Stomach (tissue), 9 donors: Measurements from ENCODE around the gene MBP. TPM values are rescaled to one million over a fixed set of nuclear protein-coding genes. Genes with fewer than 3 reads are reported as not detected.

Experiments used
- DNase-seq, 2 donors: peaks; one replicate each; pipeline versions ENCODE4 v3.0.0 to v3.0.0-alpha.2; 2013 to 2019
- H3K27ac ChIP-seq, 5 donors: fragments of 200-600 bp in 4 of 5; sonication (generic) in 4 of 5; one replicate each; pipeline ENCODE4 v1.5.1; 2013 to 2019; ENCODE audit warnings: mild to moderate bottlenecking in 1 of 5, moderate library complexity in 1 of 5
- H3K27me3 ChIP-seq, 3 donors: fragments of 200-600 bp; sonication (generic); one replicate each; pipeline ENCODE4 v1.5.1; 2017 to 2019; ENCODE audit warnings: mixed run types in 1 of 3
- H3K36me3 ChIP-seq, 4 donors: fragments of 200-600 bp; sonication (generic); 1 replicate in 3 of 4; 2 replicates in 1 of 4; pipeline ENCODE4 v1.5.1; 2016 to 2019
- H3K4me1 ChIP-seq, 4 donors: fragments of 200-600 bp; sonication (generic); one replicate each; pipeline ENCODE4 v1.5.1; 2016 to 2019
- H3K4me3 ChIP-seq, 4 donors: fragments of 200-600 bp; sonication (generic) in 3 of 4; one replicate each; pipeline ENCODE4 v1.5.1; 2016 to 2019; ENCODE audit warnings: mild to moderate bottlenecking in 1 of 4
- H3K9me3 ChIP-seq, 4 donors: fragments of 200-600 bp; sonication (generic); one replicate each; pipeline ENCODE4 v1.5.1; 2016 to 2019
- CTCF ChIP-seq, 7 experiments: fragments of 450-650 bp in 4 of 7; fragments of 200-600 bp in 3 of 7; sonication (generic) in 3 of 7; IDR thresholded peaks; one replicate each; pipeline ENCODE4 v1.5.1; 2016 to 2019; ENCODE audit warnings: antibody characterized with exemption in 7 of 7, control low read depth in 2 of 7, mild to moderate bottlenecking in 1 of 7
- EP300 ChIP-seq: sonication (generic); formaldehyde crosslinking; IDR thresholded peaks from one replicate; pipeline ENCODE4 v1.6.1; 2017; ENCODE audit warnings: antibody characterized with exemption
- POLR2A ChIP-seq, 4 donors: fragments of 450-650 bp; IDR thresholded peaks; one replicate each; pipeline ENCODE4 v1.6.1; 2016; ENCODE audit warnings: antibody characterized with exemption in 4 of 4, control low read depth in 2 of 4, mild to moderate bottlenecking in 1 of 4, moderate library complexity in 1 of 4
- POLR2AphosphoS5 ChIP-seq, 3 donors: sonication (generic); formaldehyde crosslinking; IDR thresholded peaks; one replicate each; pipeline ENCODE4 v1.6.1; 2016; ENCODE audit warnings: antibody characterized with exemption in 3 of 3
- WGBS, 5 donors: extraction: QIAGEN DNeasy Blood & Tissue Kit in 3 of 5; methylation state at CpG; one replicate each; pipeline versions ENCODE4 v1.1.5 to v1.1.7; 2013 to 2018; 5-methylcytosine and 5-hydroxymethylcytosine counted together
- intact Hi-C: fragments of 100-400 bp; cut with DNase I; formaldehyde crosslinking; loops from one replicate; pipeline ENCODE4 v1.15.1; 2023; ENCODE audit warnings: low total_unique reads
- polyA plus RNA-seq, 3 donors: library from polyadenylated mRNA; stranded (reverse); fragments of 200-250 nt; gene quantifications; one replicate each; pipeline ENCODE4 v1.2.3, GENCODE V29; 2013
- total RNA-seq, 5 donors: library from RNA; depleted of rRNA; stranded (reverse); fragments of >200 nt; gene quantifications; one replicate each; pipeline versions ENCODE4 v1.1.0 to v1.2.3, GENCODE V29; 2014 to 2016
- donor health status: healthy with polysubstance abuse.
- donor health status: Bipolar disorder and iron deficiency.
- donor health status: healthy.

Gene MBP
- total and polyA plus RNA-seq, 8 donors = 7.9 to 407 (median 33.3) TPM

GRCh38 chr18:76938619-76939018 is 194.0 kb downstream of the MBP start:
- H3K27ac ChIP-seq = no peak overlapping the region
- H3K4me1 ChIP-seq = peaks cover 0 to 4% (median 0%) of the 10 kb centered on the region in 4 donors
- TF ChIP-seq POLR2A (IDR thresholded peaks at IDR 0.05) (no peak), CTCF (IDR thresholded peaks at IDR 0.05) (no peak), EP300 (no peak), POLR2AphosphoS5 (IDR thresholded peaks at IDR 0.05) (no peak)
- no peaks in the 10 kb centered on the region for H3K9me3 ChIP-seq
- no peak overlapping the region for H3K4me3 ChIP-seq
- peaks cover 27 to 71% (median 64%) of the 10 kb centered on the region in 4 donors for H3K36me3 ChIP-seq
- DNase-seq = no peak
- WGBS, 5 donors = 90 to 96% (median 93%) methylated on average over 10 to 12 of the region's 12 CpGs
- intact Hi-C loops = no loop called here
- no peaks in the 10 kb centered on the region for H3K27me3 ChIP-seq

- H3K36me3 ChIP-seq = peaks cover 27 to 80% (median 72%) of the 10 kb centered on the region in 4 donors
- H3K4me3 ChIP-seq = no peak overlapping the region
- H3K9me3 ChIP-seq = no peaks in the 10 kb centered on the region
- H3K27ac ChIP-seq = no peak overlapping the region
- no peaks in the 10 kb centered on the region for H3K27me3 ChIP-seq
- WGBS, 5 donors = 79 to 91% (median 89%) methylated on average over 1 of the region's 1 CpG
- no peak for DNase-seq
- intact Hi-C loops = no loop called here
- no peak for TF ChIP-seq CTCF (IDR thresholded peaks at IDR 0.05)
- no peak for TF ChIP-seq POLR2AphosphoS5 (IDR thresholded peaks at IDR 0.05)
- no peak for TF ChIP-seq EP300
- no peak for TF ChIP-seq POLR2A (IDR thresholded peaks at IDR 0.05)
- peaks cover 0 to 4% (median 0%) of the 10 kb centered on the region in 4 donors for H3K4me1 ChIP-seq
Observed at GRCh38 chr18:76937597-76937996, 195.0 kb downstream of the MBP start.

GRCh38 chr18:76936877-76937276 is 195.7 kb downstream of the MBP start:
- Histone ChIP-seq H3K4me3 (no peak overlapping the region), H3K27me3 (no peaks in the 10 kb centered on the region), H3K27ac (no peak overlapping the region), H3K36me3 (peaks cover 27 to 87% (median 76%) of the 10 kb centered on the region in 4 donors), H3K9me3 (no peaks in the 10 kb centered on the region), H3K4me1 (peaks cover 0 to 4% (median 0%) of the 10 kb centered on the region in 4 donors)
- intact Hi-C loops = no loop called here
- no peak for DNase-seq
- WGBS, 5 donors = 92 to 97% (median 95%) methylated on average over 11 of the region's 11 CpGs
- TF ChIP-seq CTCF (IDR thresholded peaks at IDR 0.05) (no peak), POLR2AphosphoS5 (IDR thresholded peaks at IDR 0.05) (no peak), EP300 (no peak), POLR2A (IDR thresholded peaks at IDR 0.05) (no peak)

GRCh38 chr18:76935722-76936337 is 196.8 kb downstream of the MBP start:
- intact Hi-C loops = no loop called here
- H3K36me3 ChIP-seq = peaks cover 27 to 84% (median 75%) of the 10 kb centered on the region in 4 donors
- H3K9me3 ChIP-seq = no peaks in the 10 kb centered on the region
- no peaks in the 10 kb centered on the region for H3K27me3 ChIP-seq
- TF ChIP-seq POLR2AphosphoS5 (IDR thresholded peaks at IDR 0.05) (no peak), EP300 (no peak), POLR2A (IDR thresholded peaks at IDR 0.05) (no peak), CTCF (IDR thresholded peaks at IDR 0.05) (no peak)
- WGBS, 5 donors = 93 to 95% (median 94%) methylated on average over 18 of the region's 18 CpGs
- no peak overlapping the region for H3K27ac ChIP-seq
- H3K4me1 ChIP-seq = no peaks in the 10 kb centered on the region
- no peak for DNase-seq
- H3K4me3 ChIP-seq = no peak overlapping the region
